ENCODE measurements around the gene SAFB. TPM values are rescaled to one million over a fixed set of nuclear protein-coding genes. Genes with fewer than 3 reads are reported as not detected.

Gene SAFB
- total RNA-seq, 1 experiment from 2014 or later, result 135 TPM

GRCh38 chr19:5588906-5589676 lies 33.8 kb upstream of the SAFB start:
- DNase-seq (ENCODE audit: unreplicated experiment), result no peak
- H3K27ac Mint-ChIP-seq (ENCODE audit: low read depth, unreplicated experiment), result no peak overlapping the region
- intact Hi-C loops (cut with micrococcal nuclease), result no loop called here
- no peak overlapping the region for H3K4me3 Mint-ChIP-seq (ENCODE audit: unreplicated experiment)
- H3K9me3 Mint-ChIP-seq (ENCODE audit: unreplicated experiment), result no peaks in the 10 kb centered on the region
- no peaks in the 10 kb centered on the region for H3K4me1 Mint-ChIP-seq (ENCODE audit: insufficient read depth, unreplicated experiment)
- no TSS peak for BruUV-seq (replicated peaks)
- peaks cover 82% of the 10 kb centered on the region for H3K36me3 Mint-ChIP-seq (ENCODE audit: insufficient read depth, unreplicated experiment)
- TF ChIP-seq CTCF (IDR thresholded peaks at IDR 0.05; ENCODE audit: unreplicated experiment), result no peak
- H3K27me3 Mint-ChIP-seq (ENCODE audit: insufficient read depth, unreplicated experiment), result no peaks in the 10 kb centered on the region
- ChIA-PET CTCF (interaction anchor here (0.7 kb wide), 1 partner anchor 677 kb away, joined by 3 read pairs; no protein-coding TSS in a partner anchor), POLR2A (no interaction called here)

DNA sequence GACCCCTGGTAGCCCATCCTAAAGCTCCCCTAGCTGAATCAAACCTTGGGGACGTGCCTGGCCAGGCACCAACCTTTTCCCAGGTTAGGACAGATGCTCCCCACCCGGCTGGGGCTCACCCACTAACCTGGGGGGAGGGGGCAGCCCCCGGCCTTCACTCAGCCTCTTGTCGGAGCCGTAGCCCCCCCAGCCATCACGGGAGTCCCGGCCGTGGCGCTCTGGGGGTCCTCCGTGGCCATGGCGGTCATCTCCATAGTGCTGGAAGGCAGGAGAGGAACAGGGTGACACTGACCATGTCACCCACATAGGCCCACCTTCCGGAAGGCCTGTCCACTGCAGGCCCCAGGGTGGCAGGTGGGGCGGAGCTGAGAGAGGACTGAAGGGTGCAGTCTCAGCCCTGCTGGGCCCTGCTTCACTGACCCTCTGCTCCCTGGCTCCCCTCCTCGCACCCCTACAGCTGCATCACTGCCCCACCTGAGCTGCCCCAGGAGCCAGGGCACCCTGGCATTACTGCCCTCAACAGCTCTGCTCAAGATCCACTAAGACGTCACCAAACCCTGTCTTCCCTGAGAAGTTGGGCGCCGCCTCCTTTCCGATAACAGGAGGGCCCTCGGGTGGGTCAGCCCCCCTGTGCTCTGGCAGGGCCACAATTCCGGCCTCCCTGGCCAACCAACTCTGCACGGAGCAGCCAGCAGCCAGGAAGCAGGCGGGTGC lies 32.6 kb upstream of the SAFB start:
- Mint-ChIP-seq H3K9me3 (ENCODE audit: unreplicated experiment) (no peaks in the 10 kb centered on the region), H3K4me1 (ENCODE audit: insufficient read depth, unreplicated experiment) (no peaks in the 10 kb centered on the region), H3K27ac (ENCODE audit: low read depth, unreplicated experiment) (no peak overlapping the region), H3K27me3 (ENCODE audit: insufficient read depth, unreplicated experiment) (no peaks in the 10 kb centered on the region), H3K4me3 (ENCODE audit: unreplicated experiment) (no peak overlapping the region), H3K36me3 (ENCODE audit: insufficient read depth, unreplicated experiment) (peaks cover 85% of the 10 kb centered on the region)
- no TSS peak for BruUV-seq (replicated peaks)
- no peak for DNase-seq (ENCODE audit: unreplicated experiment)
- TF ChIP-seq CTCF (IDR thresholded peaks at IDR 0.05; ENCODE audit: unreplicated experiment), result no peak
- CTCF ChIA-PET, result no interaction called here
- POLR2A ChIA-PET, result no interaction called here
- intact Hi-C loops (cut with micrococcal nuclease), result no loop called here

DNA sequence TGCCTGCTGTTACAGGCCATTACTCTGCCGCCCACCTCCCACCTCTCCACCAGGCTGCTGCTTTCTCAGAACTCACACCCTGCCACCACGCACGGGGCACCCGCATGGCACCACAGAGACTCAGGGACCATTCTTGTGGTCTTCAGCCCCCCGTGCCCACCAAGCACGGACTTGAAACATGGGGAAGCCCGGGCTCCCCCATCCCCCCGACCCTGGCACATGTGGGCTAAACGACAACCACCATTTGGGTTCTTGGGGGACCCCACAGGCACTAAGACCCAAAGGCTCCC lies 32.1 kb upstream of the SAFB start:
- no peak for TF ChIP-seq CTCF (IDR thresholded peaks at IDR 0.05; ENCODE audit: unreplicated experiment)
- no peak for DNase-seq (ENCODE audit: unreplicated experiment)
- CTCF ChIA-PET, result no interaction called here
- Mint-ChIP-seq H3K36me3 (ENCODE audit: insufficient read depth, unreplicated experiment) (peaks cover 85% of the 10 kb centered on the region), H3K27ac (ENCODE audit: low read depth, unreplicated experiment) (no peak overlapping the region), H3K4me1 (ENCODE audit: insufficient read depth, unreplicated experiment) (no peaks in the 10 kb centered on the region), H3K27me3 (ENCODE audit: insufficient read depth, unreplicated experiment) (no peaks in the 10 kb centered on the region), H3K4me3 (ENCODE audit: unreplicated experiment) (no peak overlapping the region), H3K9me3 (ENCODE audit: unreplicated experiment) (no peaks in the 10 kb centered on the region)
- BruUV-seq (replicated peaks), result no TSS peak
- intact Hi-C loops (cut with micrococcal nuclease), result no loop called here
- POLR2A ChIA-PET, result no interaction called here

DNA sequence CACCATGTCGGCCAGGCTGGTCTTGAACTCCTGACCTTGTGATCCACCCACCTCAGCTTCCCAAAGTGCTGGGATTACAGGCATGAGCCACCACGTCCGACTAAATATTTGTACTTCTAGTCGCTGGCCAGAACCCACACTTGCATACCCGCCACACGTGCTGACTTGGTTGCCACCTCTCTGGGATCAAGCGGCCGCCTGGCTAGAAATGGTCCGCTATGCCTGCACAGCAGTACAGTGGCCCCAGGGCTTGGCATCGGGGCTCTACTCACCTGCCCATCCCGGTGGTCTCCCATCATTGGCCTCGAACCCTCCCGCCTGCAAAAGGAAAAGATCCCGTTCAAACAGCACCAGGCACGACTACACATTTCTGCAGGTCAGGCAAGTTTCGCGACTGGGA lies 31.4 kb upstream of the SAFB start:
- POLR2A ChIA-PET, result no interaction called here
- Mint-ChIP-seq H3K9me3 (ENCODE audit: unreplicated experiment) (no peaks in the 10 kb centered on the region), H3K4me3 (ENCODE audit: unreplicated experiment) (no peak overlapping the region), H3K27me3 (ENCODE audit: insufficient read depth, unreplicated experiment) (no peaks in the 10 kb centered on the region), H3K4me1 (ENCODE audit: insufficient read depth, unreplicated experiment) (no peaks in the 10 kb centered on the region), H3K36me3 (ENCODE audit: insufficient read depth, unreplicated experiment) (peaks cover 88% of the 10 kb centered on the region), H3K27ac (ENCODE audit: low read depth, unreplicated experiment) (no peak overlapping the region)
- DNase-seq (ENCODE audit: unreplicated experiment), result no peak
- intact Hi-C loops (cut with micrococcal nuclease), result no loop called here
- no peak for TF ChIP-seq CTCF (IDR thresholded peaks at IDR 0.05; ENCODE audit: unreplicated experiment)
- CTCF ChIA-PET, result no interaction called here
- BruUV-seq (replicated peaks), result no TSS peak

All from MCF 10A (cell line).